GM23248 (cell line): ENCODE measurements around the gene LRRC37A.
"Not testable (repeated sequence)": the region's sequence is repeated elsewhere in the genome, so short reads cannot be mapped to it uniquely, and the experiment has no call there.

ENCODE experiments used
- EZH2 ChIP-seq: fragments of 200-600 bp; sonication (generic); IDR thresholded peaks from 2 replicates; pipeline ENCODE4 v1.6.1; 2018; ENCODE audit warnings: antibody characterized with exemption, mild to moderate bottlenecking; ENCODE audit not compliant: insufficient read depth, poor library complexity, severe bottlenecking
- EZH2phosphoT487 ChIP-seq: fragments of 200-600 bp; sonication (generic); IDR thresholded peaks from 2 replicates; pipeline ENCODE4 v1.6.1; 2018; ENCODE audit warnings: antibody characterized with exemption, moderate library complexity, mild to moderate bottlenecking, low read depth; ENCODE audit not compliant: insufficient read depth

DNA sequence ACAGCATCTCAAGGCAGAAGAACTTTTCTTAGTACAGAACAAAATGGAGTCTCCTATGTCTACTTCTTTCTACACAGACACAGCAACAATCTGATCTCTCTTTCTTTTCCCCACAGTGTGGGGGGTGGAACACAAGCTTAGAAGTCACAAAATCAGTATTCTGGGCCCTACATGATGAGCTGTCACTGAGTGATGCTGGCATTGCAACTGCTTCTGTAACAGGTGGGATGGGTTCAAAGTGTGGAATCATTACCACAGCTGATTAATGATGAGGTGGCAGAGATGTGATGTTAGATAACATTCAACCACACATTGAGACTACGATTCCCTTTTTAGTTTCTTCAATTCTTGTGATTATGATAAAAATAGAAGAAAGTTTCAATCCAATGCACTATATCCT lies 10.5 kb upstream of the LRRC37A start:
- TF ChIP-seq EZH2phosphoT487, result 0 out of 2 replicates have a peak, but pooled peaks have one; percentile 58
- not testable (repeated sequence) for TF ChIP-seq EZH2
